Measurements from ENCODE around the gene ARHGAP24. TPM values are rescaled to one million over a fixed set of nuclear protein-coding genes. Genes with fewer than 3 reads are reported as not detected.
A peak's percentile ranks its signal among the peaks of the same experiment; 100 is the strongest.

ARHGAP24 gene
- total RNA-seq, 1 donor = 56.6 TPM

- no peak overlapping the region for H3K4me3 ChIP-seq (ENCODE audit: low read depth, low read length)
- no peak for TF ChIP-seq CTCF (IDR thresholded peaks at IDR 0.05; ENCODE audit: insufficient read depth, low read depth, low read length)
- peak; percentile 87 for DNase-seq (ENCODE audit: low read depth)
Observed at GRCh38 chr4:85761803-85762528, 287.0 kb downstream of the ARHGAP24 start.

- DNase-seq (ENCODE audit: low read depth) = peak; percentile 58
- TF ChIP-seq CTCF (IDR thresholded peaks at IDR 0.05; ENCODE audit: insufficient read depth, low read depth, low read length) = no peak
- H3K4me3 ChIP-seq (ENCODE audit: low read depth, low read length) = no peak overlapping the region
Observed at GRCh38 chr4:85762529-85762871, 287.6 kb downstream of the ARHGAP24 start.

- no peak for DNase-seq (ENCODE audit: low read depth)
- TF ChIP-seq CTCF (IDR thresholded peaks at IDR 0.05; ENCODE audit: insufficient read depth, low read depth, low read length) = no peak
- H3K4me3 ChIP-seq (ENCODE audit: low read depth, low read length) = no peak overlapping the region
Observed at GRCh38 chr4:85763202-85763601, 288.3 kb downstream of the ARHGAP24 start.

- TF ChIP-seq CTCF (IDR thresholded peaks at IDR 0.05; ENCODE audit: insufficient read depth, low read depth, low read length) = no peak
- no peak overlapping the region for H3K4me3 ChIP-seq (ENCODE audit: low read depth, low read length)
- no peak for DNase-seq (ENCODE audit: low read depth)
Observed at GRCh38 chr4:85767649-85768048, 292.7 kb downstream of the ARHGAP24 start.

- DNase-seq (ENCODE audit: low read depth) = no peak
- TF ChIP-seq CTCF (IDR thresholded peaks at IDR 0.05; ENCODE audit: insufficient read depth, low read depth, low read length) = no peak
- H3K4me3 ChIP-seq (ENCODE audit: low read depth, low read length) = no peak overlapping the region
Observed at GRCh38 chr4:85769009-85769408, 294.1 kb downstream of the ARHGAP24 start.

GRCh38 chr4:85772470-85772869 is 297.5 kb downstream of the ARHGAP24 start:
- TF ChIP-seq CTCF (IDR thresholded peaks at IDR 0.05; ENCODE audit: insufficient read depth, low read depth, low read length) = no peak
- no peak overlapping the region for H3K4me3 ChIP-seq (ENCODE audit: low read depth, low read length)
- DNase-seq (ENCODE audit: low read depth) = no peak

GRCh38 chr4:85773372-85773771 is 298.4 kb downstream of the ARHGAP24 start:
- H3K4me3 ChIP-seq (ENCODE audit: low read depth, low read length) = no peak overlapping the region
- TF ChIP-seq CTCF (IDR thresholded peaks at IDR 0.05; ENCODE audit: insufficient read depth, low read depth, low read length) = no peak
- DNase-seq (ENCODE audit: low read depth) = no peak
